Lower leg skin (tissue), 4 donors: ENCODE measurements around the gene ZNF771. TPM values are rescaled to one million over a fixed set of nuclear protein-coding genes. Genes with fewer than 3 reads are reported as not detected.

Source experiments
- DNase-seq, 2 donors: peaks; one replicate each; pipeline ENCODE4 v3.0.0-alpha.2; 2019; ENCODE audit warnings: low spot score in 2 of 2
- H3K4me3 ChIP-seq: fragments of 200-600 bp; sonication (generic); 2 replicates; pipeline ENCODE4 v1.5.1; 2017; ENCODE audit warnings: mild to moderate bottlenecking, low read depth; ENCODE audit not compliant: poor library complexity, severe bottlenecking
- POLR2A ChIP-seq, 2 donors: fragments of 450-650 bp; IDR thresholded peaks; one replicate each; pipeline ENCODE4 v1.6.1; 2016 to 2017; ENCODE audit warnings: antibody characterized with exemption in 2 of 2, mild to moderate bottlenecking in 1 of 2, moderate library complexity in 1 of 2
- WGBS, 2 donors: methylation state at CpG; one replicate each; pipeline ENCODE4 v1.1.5; 2018; 5-methylcytosine and 5-hydroxymethylcytosine counted together
- intact Hi-C: fragments of 100-400 bp; cut with DNase I; formaldehyde crosslinking; loops from one replicate; pipeline ENCODE4 v1.15.0; 2023; ENCODE audit warnings: low total_unique reads
- total RNA-seq, 4 donors: library from RNA; depleted of rRNA; stranded (reverse); fragments of >200 nt; gene quantifications; one replicate each; pipeline ENCODE4 v1.1.0, GENCODE V29; 2016
- TF ChIP-seq, protein P1 (sequence below), 3 donors: fragments of 450-650 bp; IDR thresholded peaks; one replicate each; pipeline ENCODE4 v1.5.1; 2016; ENCODE audit warnings: antibody characterized with exemption in 3 of 3, mild to moderate bottlenecking in 3 of 3, moderate library complexity in 2 of 3

The ZNF771 gene
- total RNA-seq, 4 donors from 2014 or later, result 5.9 to 12.8 (median 11.0) TPM

- 75 to 78% methylated on average over 6 of the region's 6 CpGs for WGBS, 2 donors
- no peak for DNase-seq
- intact Hi-C loops, result no loop called here
- H3K4me3 ChIP-seq, result no peak overlapping the region
- TF ChIP-seq, protein P1, sequence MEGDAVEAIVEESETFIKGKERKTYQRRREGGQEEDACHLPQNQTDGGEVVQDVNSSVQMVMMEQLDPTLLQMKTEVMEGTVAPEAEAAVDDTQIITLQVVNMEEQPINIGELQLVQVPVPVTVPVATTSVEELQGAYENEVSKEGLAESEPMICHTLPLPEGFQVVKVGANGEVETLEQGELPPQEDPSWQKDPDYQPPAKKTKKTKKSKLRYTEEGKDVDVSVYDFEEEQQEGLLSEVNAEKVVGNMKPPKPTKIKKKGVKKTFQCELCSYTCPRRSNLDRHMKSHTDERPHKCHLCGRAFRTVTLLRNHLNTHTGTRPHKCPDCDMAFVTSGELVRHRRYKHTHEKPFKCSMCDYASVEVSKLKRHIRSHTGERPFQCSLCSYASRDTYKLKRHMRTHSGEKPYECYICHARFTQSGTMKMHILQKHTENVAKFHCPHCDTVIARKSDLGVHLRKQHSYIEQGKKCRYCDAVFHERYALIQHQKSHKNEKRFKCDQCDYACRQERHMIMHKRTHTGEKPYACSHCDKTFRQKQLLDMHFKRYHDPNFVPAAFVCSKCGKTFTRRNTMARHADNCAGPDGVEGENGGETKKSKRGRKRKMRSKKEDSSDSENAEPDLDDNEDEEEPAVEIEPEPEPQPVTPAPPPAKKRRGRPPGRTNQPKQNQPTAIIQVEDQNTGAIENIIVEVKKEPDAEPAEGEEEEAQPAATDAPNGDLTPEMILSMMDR (IDR thresholded peaks at IDR 0.05), result no peak
- no peak for TF ChIP-seq POLR2A (IDR thresholded peaks at IDR 0.05)
Measured at GRCh38 chr16:30413112-30413806, 5.9 kb downstream of the ZNF771 start.

GRCh38 chr16:30414159-30414558, 6.8 kb downstream of the ZNF771 start:
- H3K4me3 ChIP-seq, result no peak overlapping the region
- TF ChIP-seq POLR2A (IDR thresholded peaks at IDR 0.05), result no peak
- TF ChIP-seq, protein P1 (IDR thresholded peaks at IDR 0.05), result no peak
- WGBS, 2 donors, result 73% methylated on average over 5 of the region's 5 CpGs
- intact Hi-C loops, result no loop called here
- DNase-seq, result no peak

GRCh38 chr16:30416047-30416603, 8.7 kb downstream of the ZNF771 start:
- DNase-seq, result no peak
- 95 to 98% methylated on average over 4 of the region's 4 CpGs for WGBS, 2 donors
- TF ChIP-seq POLR2A (IDR thresholded peaks at IDR 0.05), result no peak
- TF ChIP-seq, protein P1 (IDR thresholded peaks at IDR 0.05), result no peak
- intact Hi-C loops, result no loop called here
- no peak overlapping the region for H3K4me3 ChIP-seq

DNA sequence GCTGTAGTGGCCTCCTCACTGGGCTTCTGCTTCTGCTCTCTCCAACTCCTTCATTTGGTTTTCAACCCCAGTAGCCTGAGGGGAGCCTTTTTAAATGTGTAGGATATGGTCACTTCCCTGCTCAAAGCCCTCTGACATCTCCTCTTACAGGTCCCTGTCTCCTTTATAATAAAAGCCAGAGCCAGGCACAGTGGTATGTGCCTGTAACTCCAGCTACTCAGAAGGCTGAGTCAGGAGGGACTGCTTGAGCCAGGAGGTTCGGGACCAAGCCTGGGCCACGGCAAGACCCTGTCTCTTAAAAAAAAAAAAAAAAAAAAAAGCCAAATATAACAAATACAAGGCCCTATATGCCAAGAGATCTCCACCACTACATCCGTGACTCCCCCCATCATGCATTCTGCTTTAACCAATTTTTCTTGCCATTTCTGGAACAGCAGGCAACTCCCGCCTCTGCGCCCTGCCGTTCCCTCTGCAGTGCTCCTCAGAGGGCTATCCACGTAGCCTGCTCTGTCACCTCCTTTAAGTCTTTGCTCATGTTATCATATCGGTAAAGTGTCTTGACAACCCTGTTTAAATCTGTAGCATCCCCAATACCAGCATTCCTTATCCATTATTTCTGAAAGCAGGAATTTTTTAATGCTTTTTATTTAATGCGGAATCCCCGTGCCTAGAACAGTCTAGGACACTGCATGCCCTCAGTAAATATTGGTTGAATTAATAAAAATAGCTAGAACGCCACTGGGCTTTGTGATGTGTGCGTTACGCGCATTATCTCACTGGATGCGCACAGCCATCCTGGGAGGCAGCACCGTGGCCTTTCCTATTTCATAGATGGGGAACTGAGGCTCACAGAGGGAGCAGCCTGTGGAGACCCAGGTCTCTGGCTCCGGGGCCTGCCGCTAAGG, 9.5 kb downstream of the ZNF771 start:
- DNase-seq, result no peak
- WGBS, 2 donors, result 56 to 59% methylated on average over 16 to 18 of the region's 18 CpGs
- intact Hi-C loops, result no loop called here
- no peak for TF ChIP-seq POLR2A (IDR thresholded peaks at IDR 0.05)
- TF ChIP-seq, protein P1 (IDR thresholded peaks at IDR 0.05), result no peak
- H3K4me3 ChIP-seq, result peak overlapping the region; percentile 39

DNA sequence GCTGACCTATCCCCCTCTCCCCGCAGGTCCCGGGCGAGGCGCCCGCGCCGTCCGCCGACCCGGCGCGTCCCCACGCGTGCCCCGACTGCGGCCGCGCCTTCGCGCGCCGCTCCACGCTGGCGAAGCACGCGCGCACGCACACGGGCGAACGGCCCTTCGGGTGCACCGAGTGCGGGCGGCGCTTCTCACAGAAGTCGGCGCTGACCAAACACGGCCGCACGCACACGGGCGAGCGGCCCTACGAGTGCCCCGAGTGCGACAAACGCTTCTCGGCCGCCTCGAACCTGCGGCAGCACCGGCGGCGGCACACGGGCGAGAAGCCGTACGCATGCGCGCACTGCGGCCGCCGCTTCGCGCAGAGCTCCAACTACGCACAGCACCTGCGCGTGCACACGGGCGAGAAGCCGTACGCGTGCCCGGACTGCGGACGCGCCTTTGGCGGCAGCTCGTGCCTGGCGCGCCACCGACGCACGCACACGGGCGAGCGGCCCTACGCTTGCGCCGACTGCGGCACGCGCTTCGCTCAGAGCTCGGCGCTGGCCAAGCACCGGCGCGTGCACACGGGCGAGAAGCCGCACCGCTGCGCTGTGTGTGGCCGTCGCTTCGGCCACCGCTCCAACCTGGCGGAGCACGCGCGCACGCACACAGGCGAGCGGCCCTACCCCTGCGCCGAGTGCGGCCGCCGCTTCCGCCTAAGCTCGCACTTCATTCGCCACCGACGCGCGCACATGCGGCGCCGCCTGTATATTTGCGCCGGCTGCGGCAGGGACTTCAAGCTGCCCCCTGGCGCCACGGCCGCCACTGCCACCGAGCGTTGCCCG, 10.3 kb downstream of the ZNF771 start:
- TF ChIP-seq, protein P1 (IDR thresholded peaks at IDR 0.05), result no peak
- TF ChIP-seq POLR2A (IDR thresholded peaks at IDR 0.05), result no peak
- WGBS, 2 donors, result 1 to 2% methylated on average over 22 to 31 of the region's 140 CpGs
- peak; percentile 55 to 91 for DNase-seq
- peak overlapping the region; percentile 39 for H3K4me3 ChIP-seq
- intact Hi-C loops, result no loop called here
